KOPT-K1 (cell line): ENCODE measurements around the gene PRICKLE2.

Experiments used
- H3K27ac ChIP-seq: fragments of 200-600 bp; sonication (generic); 2 replicates; pipeline ENCODE4 v1.5.1; 2016; ENCODE audit warnings: antibody characterized with exemption, mild to moderate bottlenecking, low read depth, low read length; ENCODE audit not compliant: poor library complexity, severe bottlenecking
- H3K36me3 ChIP-seq: fragments of 200-600 bp; sonication (generic); 2 replicates; pipeline ENCODE4 v1.5.1; 2017; ENCODE audit warnings: antibody characterized with exemption, mild to moderate bottlenecking, low read length, moderate library complexity; ENCODE audit not compliant: insufficient read depth
- H3K9me3 ChIP-seq: fragments of 200-600 bp; sonication (generic); 2 replicates; pipeline ENCODE4 v1.5.1; 2017; ENCODE audit warnings: antibody characterized with exemption, low read length, mild to moderate bottlenecking; ENCODE audit not compliant: insufficient read depth, poor library complexity, severe bottlenecking

PRICKLE2 gene

GRCh38 chr3:64108784-64109317, 116.4 kb downstream of the PRICKLE2 start:
- H3K36me3 ChIP-seq = no peaks in the 10 kb centered on the region
- no peak overlapping the region for H3K27ac ChIP-seq
- H3K9me3 ChIP-seq = no peaks in the 10 kb centered on the region

GRCh38 chr3:64108231-64108630, 117.0 kb downstream of the PRICKLE2 start:
- H3K36me3 ChIP-seq = no peaks in the 10 kb centered on the region
- H3K9me3 ChIP-seq = no peaks in the 10 kb centered on the region
- no peak overlapping the region for H3K27ac ChIP-seq

GRCh38 chr3:64107190-64107589, 118.1 kb downstream of the PRICKLE2 start:
- H3K36me3 ChIP-seq = no peaks in the 10 kb centered on the region
- no peak overlapping the region for H3K27ac ChIP-seq
- H3K9me3 ChIP-seq = no peaks in the 10 kb centered on the region

- H3K27ac ChIP-seq = no peak overlapping the region
- no peaks in the 10 kb centered on the region for H3K9me3 ChIP-seq
- no peaks in the 10 kb centered on the region for H3K36me3 ChIP-seq
Measured at GRCh38 chr3:64105816-64106215, 119.5 kb downstream of the PRICKLE2 start.

- H3K36me3 ChIP-seq = no peaks in the 10 kb centered on the region
- no peak overlapping the region for H3K27ac ChIP-seq
Measured at GRCh38 chr3:64104691-64105111, 120.6 kb downstream of the PRICKLE2 start.

GRCh38 chr3:64104006-64104405, 121.3 kb downstream of the PRICKLE2 start:
- Histone ChIP-seq H3K9me3 (no peaks in the 10 kb centered on the region), H3K27ac (no peak overlapping the region), H3K36me3 (no peaks in the 10 kb centered on the region)

More at GRCh38 chr3:64104691-64105111, 120.6 kb downstream of the PRICKLE2 start:
- no peaks in the 10 kb centered on the region for H3K9me3 ChIP-seq

- Histone ChIP-seq H3K36me3 (no peaks in the 10 kb centered on the region), H3K9me3 (no peaks in the 10 kb centered on the region), H3K27ac (no peak overlapping the region)
Measured at GRCh38 chr3:64103131-64103530, 122.1 kb downstream of the PRICKLE2 start.

- Histone ChIP-seq H3K27ac (no peak overlapping the region), H3K36me3 (no peaks in the 10 kb centered on the region), H3K9me3 (no peaks in the 10 kb centered on the region)
Measured at GRCh38 chr3:64102147-64102546, 123.1 kb downstream of the PRICKLE2 start.

- no peak overlapping the region for H3K27ac ChIP-seq
- H3K9me3 ChIP-seq = no peaks in the 10 kb centered on the region
- H3K36me3 ChIP-seq = no peaks in the 10 kb centered on the region
Measured at GRCh38 chr3:64099316-64099715, 126.0 kb downstream of the PRICKLE2 start.

- H3K27ac ChIP-seq = no peak overlapping the region
- H3K36me3 ChIP-seq = no peaks in the 10 kb centered on the region
- no peaks in the 10 kb centered on the region for H3K9me3 ChIP-seq
Measured at GRCh38 chr3:64098670-64099069, 126.6 kb downstream of the PRICKLE2 start.

- Histone ChIP-seq H3K36me3 (no peaks in the 10 kb centered on the region), H3K9me3 (no peaks in the 10 kb centered on the region), H3K27ac (no peak overlapping the region)
Measured at GRCh38 chr3:64097920-64098319, 127.3 kb downstream of the PRICKLE2 start.

- no peak overlapping the region for H3K27ac ChIP-seq
- no peaks in the 10 kb centered on the region for H3K36me3 ChIP-seq
- H3K9me3 ChIP-seq = no peaks in the 10 kb centered on the region
Measured at GRCh38 chr3:64095802-64096201, 129.5 kb downstream of the PRICKLE2 start.

- Histone ChIP-seq H3K27ac (no peak overlapping the region), H3K36me3 (no peaks in the 10 kb centered on the region), H3K9me3 (no peaks in the 10 kb centered on the region)
Measured at GRCh38 chr3:64094713-64095079, 130.6 kb downstream of the PRICKLE2 start.

- Histone ChIP-seq H3K36me3 (no peaks in the 10 kb centered on the region), H3K9me3 (no peaks in the 10 kb centered on the region), H3K27ac (no peak overlapping the region)
Measured at GRCh38 chr3:64093825-64094712, 131.2 kb downstream of the PRICKLE2 start.

- no peaks in the 10 kb centered on the region for H3K36me3 ChIP-seq
- no peak overlapping the region for H3K27ac ChIP-seq
- H3K9me3 ChIP-seq = no peaks in the 10 kb centered on the region
Measured at GRCh38 chr3:64093211-64093610, 132.1 kb downstream of the PRICKLE2 start.

- no peaks in the 10 kb centered on the region for H3K9me3 ChIP-seq
- no peaks in the 10 kb centered on the region for H3K36me3 ChIP-seq
- H3K27ac ChIP-seq = no peak overlapping the region
Measured at GRCh38 chr3:64091501-64091900, 133.8 kb downstream of the PRICKLE2 start.
